Activated T-cell treated with anti-CD3 and anti-CD28 coated beads for 24 hours (primary cell): ENCODE measurements around the gene PAPSS1.
"Not testable (repeated sequence)": the region's sequence is repeated elsewhere in the genome, so short reads cannot be mapped to it uniquely, and the experiment has no call there.

ENCODE experiments used
- DNase-seq: peaks from one replicate; pipeline ENCODE4 v3.0.0-alpha.2; 2020; ENCODE audit warnings: low read depth

PAPSS1 gene

DNA sequence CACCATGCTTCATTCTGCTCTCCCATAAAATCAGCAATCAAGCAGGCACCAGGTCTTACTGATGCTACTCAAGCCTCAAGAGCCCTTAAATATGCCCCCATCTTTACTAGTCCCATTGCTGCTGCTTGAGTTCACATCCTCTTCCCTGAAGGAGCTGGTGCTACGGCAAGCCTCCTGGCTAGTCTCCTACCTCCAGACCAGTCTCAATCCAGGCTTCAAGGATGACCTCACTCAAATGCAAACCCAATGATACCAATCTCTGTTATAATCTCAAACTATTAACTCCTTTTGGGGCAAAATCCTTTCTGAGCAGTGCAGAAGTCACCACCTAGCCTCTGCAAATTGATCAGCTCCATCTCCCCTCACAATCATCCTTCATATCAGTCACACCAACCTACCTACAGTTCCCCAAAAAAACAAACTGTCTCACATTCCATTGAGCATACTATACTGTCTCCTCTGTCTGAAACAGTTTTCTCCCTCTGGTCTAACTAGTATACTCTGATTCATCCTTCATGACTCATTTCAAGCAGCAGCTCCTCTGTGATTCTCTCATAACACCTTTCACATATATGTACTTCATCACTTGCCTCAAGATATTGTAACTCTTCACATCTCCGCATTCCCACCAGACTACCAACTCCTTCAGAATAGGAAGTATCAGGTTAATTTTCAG, 30.0 kb downstream of the PAPSS1 start:
- no peak for DNase-seq

DNA sequence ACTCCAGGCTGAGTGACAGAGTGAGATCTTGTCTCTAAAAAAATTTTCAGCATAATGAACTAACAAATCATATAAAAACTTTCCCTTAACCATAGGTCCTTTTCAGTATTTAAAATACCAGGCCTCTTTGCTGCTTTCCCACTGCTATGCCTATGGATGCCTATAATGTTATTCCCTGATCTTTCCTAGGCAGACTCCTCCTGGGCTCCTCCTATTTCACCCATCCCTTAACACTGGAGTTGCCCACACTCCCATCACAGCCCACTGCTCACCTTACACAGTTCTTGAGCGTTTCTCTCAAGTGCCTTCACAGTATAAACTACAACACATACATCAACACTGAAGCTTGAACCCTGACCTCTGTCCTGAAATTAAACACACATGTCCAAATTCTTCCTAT, 31.6 kb downstream of the PAPSS1 start:
- no peak for DNase-seq

DNA sequence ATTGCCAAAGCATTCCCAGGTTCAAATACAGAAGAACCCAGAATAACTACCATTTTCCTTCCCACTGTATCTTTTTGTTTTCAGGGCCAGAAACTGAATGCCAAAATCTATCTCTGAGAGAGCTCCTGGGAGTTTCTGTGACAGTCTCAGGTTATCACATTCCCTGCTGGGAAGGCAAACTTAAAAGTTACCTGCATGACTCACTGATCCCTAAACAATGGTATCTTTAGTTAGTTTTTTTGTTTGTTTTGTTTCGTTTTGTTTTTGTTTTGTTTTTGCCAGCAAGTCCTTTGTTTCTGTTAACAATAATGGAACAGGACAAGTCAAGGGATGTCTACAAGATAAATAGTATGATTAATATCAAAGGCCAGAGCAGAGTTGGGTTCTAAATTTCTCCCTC, 34.3 kb downstream of the PAPSS1 start:
- DNase-seq = no peak

DNA sequence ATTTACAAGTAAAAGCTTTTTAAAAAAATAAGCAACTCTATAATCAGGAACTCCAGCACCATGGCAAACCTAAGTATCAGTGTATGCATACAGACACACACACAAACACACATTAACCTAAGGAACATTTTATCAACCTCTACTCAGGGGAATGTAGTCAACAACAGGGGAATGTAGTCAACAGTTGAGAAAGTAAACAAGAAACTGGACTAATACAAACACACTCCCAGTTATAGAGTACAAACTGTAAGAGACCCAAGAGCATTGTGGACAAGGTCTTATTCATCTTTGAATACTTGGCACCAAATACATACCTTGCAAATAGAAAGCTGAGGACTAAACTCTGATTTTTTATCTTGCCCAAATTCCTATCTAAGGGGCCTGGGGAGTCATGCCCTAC, 36.2 kb downstream of the PAPSS1 start:
- no peak for DNase-seq

DNA sequence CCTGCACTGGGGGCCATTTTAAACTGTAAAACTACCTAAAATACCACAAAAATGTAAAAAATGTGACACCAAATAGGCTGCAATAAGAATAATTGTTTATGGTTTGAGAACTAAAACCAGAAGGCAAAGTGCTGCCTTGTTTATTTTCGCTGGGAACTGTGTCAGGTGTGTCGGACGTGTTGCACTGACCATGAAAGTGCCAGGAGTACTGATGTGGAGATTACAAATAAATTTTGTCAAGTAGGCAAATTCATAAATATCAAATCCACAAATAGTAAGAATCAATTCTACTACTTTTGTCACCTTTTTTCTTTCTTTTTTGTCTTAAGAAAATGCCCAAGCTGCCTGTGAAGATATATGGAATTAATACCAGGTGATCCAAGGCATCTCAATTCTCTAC, 37.7 kb downstream of the PAPSS1 start:
- DNase-seq = no peak

DNA sequence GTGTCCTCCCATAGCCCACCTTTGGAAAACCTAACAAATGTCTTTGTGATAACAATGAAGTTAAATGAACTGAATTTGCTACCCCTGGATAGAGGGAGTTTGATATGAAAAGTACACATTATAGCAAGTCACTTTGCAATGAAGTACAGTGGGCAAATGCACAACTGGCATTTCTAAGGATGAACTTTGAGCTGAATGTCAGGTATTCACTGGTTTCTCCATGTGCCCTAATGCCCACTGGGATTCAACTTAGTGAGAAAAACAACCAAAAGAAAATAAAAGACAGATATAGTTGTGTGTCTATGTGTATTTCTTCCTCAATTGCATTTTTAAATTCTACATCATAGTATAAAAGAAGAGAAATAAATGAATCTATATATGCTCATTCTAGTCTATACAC, 51.0 kb downstream of the PAPSS1 start:
- DNase-seq = no peak

DNA sequence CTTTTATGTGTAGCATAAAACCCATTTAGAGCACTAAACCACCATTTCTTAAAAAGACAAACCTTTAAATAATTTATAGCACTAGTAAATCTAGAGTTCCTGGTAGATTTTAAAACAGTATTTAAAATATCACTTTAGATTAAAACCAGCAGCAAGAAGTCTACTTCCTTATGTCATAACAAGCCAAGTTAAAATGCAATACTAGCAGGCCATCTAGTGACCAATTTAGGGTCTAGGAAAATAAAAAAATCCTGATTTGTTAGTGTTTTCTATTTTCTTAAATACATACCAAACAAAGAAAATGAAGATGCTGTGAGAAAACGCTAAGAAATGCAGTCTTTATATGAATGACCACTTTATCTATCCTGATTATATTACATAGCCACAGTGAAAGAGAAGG, 53.9 kb downstream of the PAPSS1 start:
- DNase-seq = no peak

DNA sequence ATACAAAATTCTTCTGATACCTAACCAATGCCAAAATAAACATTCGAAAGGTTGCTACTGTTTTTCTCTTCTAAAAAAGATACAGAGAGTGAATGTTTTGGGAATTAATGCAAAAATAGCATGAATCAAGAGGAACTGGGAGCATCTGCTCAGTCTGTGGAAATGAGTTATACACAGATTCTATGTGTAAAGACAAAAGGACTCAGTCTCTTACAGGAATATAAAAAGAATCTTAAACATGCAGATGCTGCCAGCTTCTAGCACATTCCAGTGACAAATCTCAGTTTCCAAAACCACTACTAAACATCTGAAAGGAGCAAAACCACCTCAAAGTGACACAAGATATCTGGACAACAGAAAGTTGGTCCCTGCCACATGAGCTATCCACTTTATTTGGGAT, 55.0 kb downstream of the PAPSS1 start:
- no peak for DNase-seq

DNA sequence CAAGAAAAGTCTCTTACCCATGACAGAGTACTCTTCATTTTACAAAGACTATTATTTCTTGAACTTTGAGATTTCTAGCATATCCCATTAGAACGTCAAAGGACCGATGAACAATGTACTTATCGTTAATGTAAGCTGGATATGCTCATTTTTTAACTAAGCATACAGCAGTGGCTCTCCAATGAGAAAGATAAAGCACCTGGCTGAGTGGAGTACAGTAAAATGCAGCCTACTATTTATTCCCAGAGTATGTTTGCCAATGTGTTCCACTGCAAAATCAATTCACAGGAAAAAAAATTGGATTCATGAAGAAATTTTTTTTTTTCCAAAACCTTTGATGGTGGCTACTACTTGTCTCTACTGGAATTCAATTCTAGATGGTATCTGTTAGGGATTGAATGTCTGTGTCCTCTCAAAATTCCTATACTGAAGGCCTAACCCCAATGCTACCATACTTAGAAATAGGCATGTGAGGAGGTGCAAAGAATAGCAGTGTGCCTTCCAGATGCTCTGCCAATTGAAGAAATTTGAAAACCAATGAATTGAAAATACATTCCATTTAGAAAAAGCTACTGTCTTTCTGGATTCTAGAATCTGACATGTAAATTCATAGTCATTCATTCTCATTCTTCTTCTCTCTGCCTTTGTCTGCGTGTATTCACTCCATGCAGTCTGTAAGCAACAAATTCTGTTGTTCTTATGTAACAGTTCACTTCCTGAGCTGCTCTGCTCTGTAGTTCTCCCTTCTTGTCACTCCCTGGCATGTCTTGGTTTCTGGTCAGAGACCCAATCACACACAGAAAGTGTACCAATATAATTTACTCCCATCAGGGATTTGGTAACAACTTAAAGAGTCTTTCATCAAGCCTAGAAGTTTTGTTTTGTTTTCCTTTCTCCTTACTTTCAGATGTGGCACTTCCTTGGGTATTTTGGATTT, 61.4 kb downstream of the PAPSS1 start:
- no peak for DNase-seq

DNA sequence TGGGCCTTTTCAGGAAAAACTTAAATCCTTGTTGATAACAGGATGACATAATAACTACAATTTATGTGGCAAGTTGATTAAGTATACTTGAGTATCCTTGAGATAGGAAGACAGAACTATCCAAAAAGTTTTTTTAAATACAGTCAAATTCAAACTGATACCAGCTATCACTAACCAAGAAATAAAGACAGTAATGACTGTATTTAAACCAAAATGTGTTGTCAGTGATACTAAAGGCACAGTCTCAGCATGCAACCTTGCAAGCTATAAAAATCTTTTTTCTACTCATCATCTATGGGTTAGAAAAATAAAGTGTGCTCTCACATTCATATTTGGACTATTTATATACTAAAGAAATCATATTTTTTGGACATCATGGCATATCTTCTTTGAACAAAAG, 64.7 kb downstream of the PAPSS1 start:
- DNase-seq = no peak

DNA sequence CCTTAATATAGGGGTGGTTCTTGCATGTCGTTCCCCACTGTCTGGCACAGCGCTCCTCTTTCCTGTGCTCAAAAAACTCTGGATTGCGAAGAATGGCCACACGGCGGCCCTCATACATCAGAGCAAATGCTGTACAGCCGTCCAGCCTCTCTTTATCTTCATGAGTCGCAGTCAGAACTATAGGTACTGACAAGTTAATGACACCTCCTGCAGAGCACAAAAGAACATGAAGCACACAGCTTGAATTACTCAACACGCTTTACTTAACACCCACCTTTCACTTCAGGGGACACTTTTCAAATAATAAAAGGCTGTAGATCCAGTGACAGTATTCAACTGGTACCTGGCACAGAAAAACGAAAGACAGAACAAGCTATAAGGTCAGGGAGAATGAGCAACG, 65.3 kb downstream of the PAPSS1 start:
- no peak for DNase-seq

DNA sequence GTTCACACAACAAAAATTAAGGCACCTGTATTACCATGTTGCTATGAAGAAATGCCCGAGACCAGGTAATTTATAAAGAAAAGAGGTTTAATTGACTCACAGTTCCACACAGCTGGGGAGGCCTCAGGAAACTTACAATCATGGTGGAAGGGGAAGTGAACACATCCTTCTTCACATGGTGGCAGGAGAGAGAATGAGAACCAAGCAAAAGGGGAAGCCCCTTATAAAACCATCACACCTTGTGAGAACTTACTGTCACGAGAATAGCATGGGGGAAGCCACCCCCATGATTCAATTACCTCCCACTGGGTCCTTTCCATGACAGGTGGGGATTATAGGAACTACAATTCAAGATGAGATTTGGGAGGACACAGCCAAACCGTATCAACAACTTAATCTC, 68.6 kb downstream of the PAPSS1 start:
- not testable (repeated sequence) for DNase-seq

DNA sequence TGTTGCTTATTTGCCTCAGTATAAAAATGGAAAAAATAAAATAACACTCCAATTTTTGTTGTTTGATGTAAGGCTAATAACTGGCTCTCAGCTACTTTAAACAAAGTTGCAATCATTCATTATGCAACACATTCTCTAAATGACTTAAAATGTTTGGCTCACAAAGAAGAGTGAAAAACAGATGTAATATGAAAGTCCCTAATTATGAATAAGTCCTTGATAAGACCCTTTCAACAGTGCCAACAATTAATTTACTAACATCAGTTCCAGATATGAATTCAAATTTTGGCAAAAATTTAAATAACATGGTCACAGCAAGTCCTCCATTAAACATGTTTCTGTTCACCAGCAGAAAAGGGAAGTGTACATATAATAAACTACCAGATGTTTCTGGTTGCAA, 69.8 kb downstream of the PAPSS1 start:
- DNase-seq = no peak

DNA sequence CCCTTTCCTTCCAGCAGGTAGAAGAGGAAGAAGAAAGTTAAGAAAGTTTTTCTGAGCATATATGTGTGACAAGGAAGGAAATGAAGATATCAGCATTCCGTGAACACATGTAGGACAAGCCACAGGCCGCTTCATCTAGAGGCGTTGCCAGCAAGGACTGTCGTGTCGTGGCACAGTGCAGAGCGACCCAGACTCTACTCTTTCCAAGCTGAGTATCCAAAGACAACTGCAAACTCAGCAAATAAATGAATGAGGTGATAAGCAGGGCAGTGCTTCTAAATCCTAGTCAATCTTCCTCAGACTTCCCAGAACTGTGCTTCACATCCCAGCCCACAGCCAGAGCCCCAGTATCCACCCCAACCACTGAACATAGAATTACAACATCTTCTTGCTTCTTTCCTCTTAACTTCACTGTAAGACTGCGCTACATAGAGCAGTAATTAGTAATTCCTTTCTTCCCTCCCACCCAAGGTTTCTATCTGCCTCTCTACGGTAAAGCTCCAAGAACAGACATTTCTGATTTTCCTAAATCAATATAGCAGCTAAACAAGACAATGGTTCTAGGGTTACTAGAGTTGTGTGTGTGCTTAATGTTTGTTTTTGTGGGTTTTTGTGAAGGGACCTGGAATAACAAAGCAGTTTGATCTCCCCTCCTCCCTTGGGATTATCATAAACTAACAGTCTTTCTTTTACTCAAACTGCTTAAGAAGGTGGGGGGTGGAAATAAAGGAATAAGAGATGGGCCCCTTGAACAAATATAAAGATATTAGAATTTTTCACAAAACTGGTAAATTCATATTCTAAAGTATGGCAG, 71.6 kb downstream of the PAPSS1 start:
- DNase-seq = no peak

DNA sequence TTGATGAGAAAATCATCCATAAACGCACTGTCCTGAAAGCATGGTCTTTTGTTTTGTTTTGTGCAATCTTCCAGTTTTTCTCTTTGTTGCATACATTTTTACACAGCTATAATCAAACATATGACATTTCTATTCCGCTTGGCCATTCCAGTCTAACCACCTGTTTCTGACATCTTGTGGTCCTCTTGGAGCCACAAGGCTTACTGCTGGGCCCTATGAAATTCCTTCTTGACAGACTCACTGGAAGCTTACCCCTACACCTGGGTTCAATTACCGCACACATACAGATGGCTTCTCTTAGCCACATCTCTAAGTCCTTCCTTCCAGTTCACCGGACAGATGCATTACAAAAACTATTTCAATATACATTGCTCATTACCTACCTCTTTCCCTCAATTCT, 72.4 kb downstream of the PAPSS1 start:
- DNase-seq = no peak

DNA sequence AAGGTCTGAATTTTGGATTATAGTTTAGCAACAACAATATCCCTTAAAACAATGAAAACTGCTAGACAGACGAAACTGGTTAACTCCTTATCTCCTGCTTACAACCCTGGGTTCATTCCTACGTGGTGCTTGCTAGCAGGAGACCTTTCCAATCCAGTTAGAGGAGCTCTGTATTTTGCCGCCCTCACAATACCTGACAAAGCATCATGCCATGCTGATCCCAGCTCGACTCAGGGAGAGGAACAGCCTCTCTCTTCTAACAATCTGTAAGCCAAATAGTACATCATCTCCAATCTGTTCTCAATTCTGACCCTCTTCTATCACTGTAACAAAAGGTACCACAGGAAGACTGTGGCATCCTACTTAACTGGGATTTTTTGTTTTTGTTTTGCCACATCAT, 74.4 kb downstream of the PAPSS1 start:
- no peak for DNase-seq

DNA sequence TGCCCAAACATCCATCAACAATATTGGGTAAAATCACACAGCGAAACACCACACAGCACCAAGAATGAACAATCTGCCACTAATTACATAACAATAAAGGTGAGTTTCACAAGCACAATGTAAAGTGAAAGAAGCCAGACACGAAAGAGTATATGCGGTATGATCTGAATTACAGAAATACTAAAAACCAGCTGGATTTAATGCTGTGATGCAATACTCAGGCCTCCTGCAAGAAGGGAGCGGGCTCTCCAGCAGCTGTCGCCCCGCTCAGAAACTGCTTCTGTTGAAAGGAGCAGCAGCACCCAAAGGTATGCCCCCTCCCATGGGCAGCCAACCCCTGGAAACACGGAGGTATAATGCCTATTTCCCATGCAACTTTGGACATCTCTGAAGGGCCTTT, 77.0 kb downstream of the PAPSS1 start:
- DNase-seq = no peak

DNA sequence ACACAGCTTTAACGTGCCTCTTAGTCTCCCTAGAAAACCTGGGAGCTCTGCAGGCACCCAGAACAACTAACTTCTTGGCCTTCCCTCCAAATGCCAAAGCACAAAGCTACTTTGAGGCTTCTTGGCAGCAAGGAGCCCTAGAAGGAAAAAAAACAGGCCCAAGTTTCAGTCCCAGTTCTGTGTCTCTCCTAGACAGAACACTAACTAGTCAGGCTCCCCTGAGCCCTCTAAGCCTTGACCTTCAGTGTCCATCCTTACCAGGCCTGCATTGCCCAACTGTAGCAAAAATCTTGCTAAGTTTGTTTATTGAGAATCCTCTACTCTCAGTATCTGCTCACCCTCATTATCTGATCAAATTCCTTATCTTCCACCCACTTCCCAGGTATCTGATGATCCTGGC, 79.2 kb downstream of the PAPSS1 start:
- DNase-seq = no peak

DNA sequence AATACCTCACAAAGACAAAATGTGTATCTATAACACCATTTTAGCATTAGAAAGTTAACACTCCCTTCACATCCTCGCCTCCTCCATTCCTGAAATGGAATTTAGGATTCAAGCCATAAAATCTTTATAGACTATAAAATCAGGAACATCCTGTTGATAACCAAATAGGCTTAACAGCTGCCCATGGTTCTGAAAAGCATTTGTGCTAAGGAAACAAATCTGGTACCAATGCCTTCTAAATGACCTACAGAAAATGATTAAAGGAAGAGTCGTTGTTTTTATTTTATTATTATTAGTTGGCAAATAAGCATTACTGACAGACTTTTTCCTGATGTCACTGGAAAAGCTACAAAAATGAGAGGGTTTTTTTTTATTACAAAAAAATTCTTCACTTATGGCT, 79.8 kb downstream of the PAPSS1 start:
- DNase-seq = no peak

DNA sequence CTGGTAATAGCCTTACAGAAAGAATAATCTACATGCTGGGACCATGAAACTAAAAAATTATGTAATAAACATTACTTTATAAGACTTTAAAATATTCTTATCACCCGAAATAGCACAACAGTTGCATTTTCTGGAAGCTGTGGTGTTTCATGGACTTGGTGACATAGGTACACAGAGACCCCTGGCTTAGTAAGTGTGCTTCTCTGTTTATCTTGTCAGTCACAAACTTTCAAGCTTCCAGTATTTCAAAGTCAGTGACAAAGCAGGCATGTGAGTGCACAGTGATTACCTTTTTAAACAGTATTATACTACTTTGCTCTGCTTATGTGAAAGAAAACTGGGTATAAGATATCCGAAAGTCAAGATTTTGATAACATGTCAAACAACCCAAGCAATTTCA, 84.3 kb downstream of the PAPSS1 start:
- DNase-seq = no peak

DNA sequence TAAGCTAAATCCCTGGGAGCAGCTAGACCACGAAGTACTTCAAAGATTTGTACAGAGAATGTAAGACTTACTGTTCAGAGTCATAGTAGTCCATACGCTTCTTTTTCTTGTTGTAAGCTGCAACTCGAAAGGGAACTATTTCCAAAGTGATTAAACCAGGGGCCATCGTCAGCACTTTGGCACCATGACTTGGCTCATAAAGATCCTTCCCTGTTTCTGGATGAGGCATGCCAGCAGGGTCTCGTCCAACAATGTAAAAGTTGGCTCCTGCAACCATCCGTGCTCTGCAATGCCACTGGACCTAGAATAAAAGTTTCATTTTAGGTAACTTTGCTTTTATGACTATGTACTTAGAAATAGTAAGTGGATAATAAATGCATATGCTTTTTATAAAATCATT, 88.5 kb downstream of the PAPSS1 start:
- DNase-seq = no peak

DNA sequence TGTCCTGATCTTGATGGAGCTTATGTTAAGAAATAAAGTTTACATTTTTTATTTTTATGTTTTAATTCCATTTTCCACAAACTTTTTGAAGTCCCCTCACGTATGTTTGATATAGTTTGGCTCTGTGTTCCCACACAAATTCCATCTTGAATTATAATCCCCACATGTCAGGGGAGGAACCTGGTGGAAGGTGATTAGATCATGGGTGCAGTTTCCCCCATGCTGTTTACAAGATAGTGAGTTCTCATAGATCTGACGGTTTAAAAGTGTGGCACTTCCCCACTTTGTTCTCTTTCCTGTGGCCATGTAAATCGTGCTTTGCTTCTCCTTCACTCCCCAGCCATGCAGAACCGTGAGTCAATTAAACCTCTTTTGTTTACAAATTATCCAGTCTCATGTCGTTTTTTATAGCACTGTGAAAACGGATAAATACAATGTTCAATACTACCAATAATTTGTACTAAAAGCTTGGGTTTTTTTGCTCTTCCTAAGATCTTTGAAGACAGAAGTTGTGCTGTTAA, 89.8 kb downstream of the PAPSS1 start:
- DNase-seq = no peak

DNA sequence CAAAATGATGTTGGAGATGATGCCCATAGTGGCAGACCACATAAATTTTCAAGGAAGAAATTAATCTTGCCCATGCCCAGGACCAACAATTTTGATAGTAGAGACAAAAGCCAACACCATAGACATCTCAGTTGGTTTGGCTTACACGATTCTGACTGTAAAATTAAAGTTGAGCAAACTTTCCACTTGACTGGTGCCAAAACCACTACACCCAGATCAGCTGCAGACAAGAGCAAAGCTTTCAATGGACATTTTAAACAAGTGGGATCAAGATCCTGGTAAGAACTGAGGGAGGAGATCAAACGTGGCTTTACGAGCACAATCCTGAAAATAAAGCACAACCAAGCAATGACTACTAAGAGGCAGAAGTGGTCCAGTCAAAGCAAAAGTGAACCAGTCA, 90.7 kb downstream of the PAPSS1 start:
- DNase-seq = no peak
